ENCODE data around the gene ZNF512. TPM values are rescaled to one million over a fixed set of nuclear protein-coding genes. Genes with fewer than 3 reads are reported as not detected.
"Not testable (repeated sequence)": the region's sequence is repeated elsewhere in the genome, so short reads cannot be mapped to it uniquely, and the experiment has no call there.

ZNF512 gene
- total RNA-seq, 1 donor from 2014 or later, result 52.5 TPM

GRCh38 chr2:27545348-27546141 is 37.3 kb upstream of the ZNF512 start:
- Mint-ChIP-seq H3K4me1 (ENCODE audit: unreplicated experiment) (no peaks in the 10 kb centered on the region), H3K27me3 (ENCODE audit: unreplicated experiment) (peaks cover 3% of the 10 kb centered on the region), H3K36me3 (ENCODE audit: unreplicated experiment) (no peaks in the 10 kb centered on the region), H3K27ac (ENCODE audit: unreplicated experiment) (no peak overlapping the region), H3K4me3 (ENCODE audit: unreplicated experiment) (no peak overlapping the region), H3K9me3 (ENCODE audit: unreplicated experiment) (peaks cover 6% of the 10 kb centered on the region)
- no peak for DNase-seq (ENCODE audit: extremely low spot score, unreplicated experiment)
- TF ChIP-seq CTCF (IDR thresholded peaks at IDR 0.05), result no peak

GRCh38 chr2:27549303-27549702 is 33.5 kb upstream of the ZNF512 start:
- Mint-ChIP-seq H3K27me3 (ENCODE audit: unreplicated experiment) (peaks cover 35% of the 10 kb centered on the region), H3K4me3 (ENCODE audit: unreplicated experiment) (no peak overlapping the region), H3K9me3 (ENCODE audit: unreplicated experiment) (peaks cover 6% of the 10 kb centered on the region), H3K4me1 (ENCODE audit: unreplicated experiment) (no peaks in the 10 kb centered on the region), H3K27ac (ENCODE audit: unreplicated experiment) (no peak overlapping the region), H3K36me3 (ENCODE audit: unreplicated experiment) (no peaks in the 10 kb centered on the region)
- no peak for DNase-seq (ENCODE audit: extremely low spot score, unreplicated experiment)
- no peak for TF ChIP-seq CTCF (IDR thresholded peaks at IDR 0.05)

- Mint-ChIP-seq H3K4me3 (ENCODE audit: unreplicated experiment) (no peak overlapping the region), H3K36me3 (ENCODE audit: unreplicated experiment) (peaks cover 2% of the 10 kb centered on the region), H3K27ac (ENCODE audit: unreplicated experiment) (no peak overlapping the region), H3K27me3 (ENCODE audit: unreplicated experiment) (peaks cover 54% of the 10 kb centered on the region), H3K9me3 (ENCODE audit: unreplicated experiment) (peaks cover 3% of the 10 kb centered on the region), H3K4me1 (ENCODE audit: unreplicated experiment) (no peaks in the 10 kb centered on the region)
- DNase-seq (ENCODE audit: extremely low spot score, unreplicated experiment), result no peak
- TF ChIP-seq CTCF (IDR thresholded peaks at IDR 0.05), result no peak
These were observed 31.3 kb upstream of the ZNF512 start for GRCh38 chr2:27551514-27551913.

GRCh38 chr2:27552941-27553340 is 29.9 kb upstream of the ZNF512 start:
- H3K27ac Mint-ChIP-seq (ENCODE audit: unreplicated experiment), result no peak overlapping the region
- H3K4me1 Mint-ChIP-seq (ENCODE audit: unreplicated experiment), result no peaks in the 10 kb centered on the region
- H3K4me3 Mint-ChIP-seq (ENCODE audit: unreplicated experiment), result no peak overlapping the region
- H3K27me3 Mint-ChIP-seq (ENCODE audit: unreplicated experiment), result peaks cover 54% of the 10 kb centered on the region
- no peak for TF ChIP-seq CTCF (IDR thresholded peaks at IDR 0.05)
- H3K9me3 Mint-ChIP-seq (ENCODE audit: unreplicated experiment), result peaks cover 3% of the 10 kb centered on the region
- no peak for DNase-seq (ENCODE audit: extremely low spot score, unreplicated experiment)
- peaks cover 2% of the 10 kb centered on the region for H3K36me3 Mint-ChIP-seq (ENCODE audit: unreplicated experiment)

GRCh38 chr2:27554451-27554850 is 28.4 kb upstream of the ZNF512 start:
- not testable (repeated sequence) for H3K4me1 Mint-ChIP-seq (ENCODE audit: unreplicated experiment); H3K27ac Mint-ChIP-seq (ENCODE audit: unreplicated experiment); H3K9me3 Mint-ChIP-seq (ENCODE audit: unreplicated experiment); H3K4me3 Mint-ChIP-seq (ENCODE audit: unreplicated experiment); H3K36me3 Mint-ChIP-seq (ENCODE audit: unreplicated experiment); DNase-seq (ENCODE audit: extremely low spot score, unreplicated experiment)
- peaks cover 56% of the 10 kb centered on the region for H3K27me3 Mint-ChIP-seq (ENCODE audit: unreplicated experiment)

All from osteocyte (in vitro differentiated cells).